Measurements from ENCODE around the gene TTBK2.
A peak's percentile ranks its signal among the peaks of the same experiment; 100 is the strongest.

Gene TTBK2

DNA sequence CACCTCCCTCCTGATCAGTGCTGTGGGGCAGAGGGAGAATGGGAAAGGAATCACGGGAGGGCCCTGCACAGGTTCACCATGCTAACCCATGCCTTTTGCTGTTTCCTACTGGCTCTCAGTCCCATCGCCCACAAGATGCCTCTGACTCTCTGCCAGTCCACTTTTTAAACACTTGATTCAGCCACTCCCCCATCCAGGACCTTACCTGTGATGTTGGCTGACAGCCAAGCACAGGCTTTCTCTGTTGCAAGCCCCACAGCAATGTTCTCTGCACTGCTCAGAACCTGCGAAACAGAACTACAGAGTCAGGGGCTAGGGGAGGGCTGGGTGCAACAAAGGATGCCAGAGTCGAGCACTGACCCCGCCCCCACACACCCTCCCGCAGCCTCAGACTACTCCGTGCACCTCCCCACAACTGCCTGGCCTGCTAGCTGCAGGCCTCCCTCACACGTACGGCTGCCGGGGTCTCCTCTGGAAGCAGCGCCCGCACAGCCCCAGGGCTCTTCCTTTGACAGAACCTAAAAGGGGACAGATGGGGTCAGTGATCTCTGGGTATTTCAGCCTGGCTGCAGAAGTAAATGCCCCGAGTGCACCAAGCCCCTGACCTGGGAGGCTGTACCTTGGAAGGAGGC lies 192.7 kb downstream of the TTBK2 start:
- DNase-seq (ENCODE audit: low read depth), result no peak

DNA sequence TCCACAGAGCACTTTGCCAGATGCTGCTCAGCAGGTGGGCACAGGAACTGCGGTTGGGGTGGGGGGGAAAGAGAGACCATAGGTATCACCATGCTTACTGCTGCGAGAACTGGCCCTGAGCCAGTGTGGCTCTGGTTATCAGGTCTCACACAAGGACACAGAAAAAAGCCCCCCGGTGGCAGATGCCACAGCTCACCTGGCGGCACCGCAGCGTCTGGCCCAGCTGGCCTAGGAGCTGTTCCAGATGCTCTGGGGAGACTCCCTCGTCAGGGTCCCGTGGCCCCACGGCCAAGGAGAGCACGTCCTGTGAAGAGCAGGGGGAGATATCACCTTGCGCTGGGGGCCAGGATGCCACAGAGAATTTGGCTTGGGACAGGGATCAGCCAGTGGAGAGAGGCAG lies 194.5 kb downstream of the TTBK2 start:
- DNase-seq (ENCODE audit: low read depth), result no peak

DNA sequence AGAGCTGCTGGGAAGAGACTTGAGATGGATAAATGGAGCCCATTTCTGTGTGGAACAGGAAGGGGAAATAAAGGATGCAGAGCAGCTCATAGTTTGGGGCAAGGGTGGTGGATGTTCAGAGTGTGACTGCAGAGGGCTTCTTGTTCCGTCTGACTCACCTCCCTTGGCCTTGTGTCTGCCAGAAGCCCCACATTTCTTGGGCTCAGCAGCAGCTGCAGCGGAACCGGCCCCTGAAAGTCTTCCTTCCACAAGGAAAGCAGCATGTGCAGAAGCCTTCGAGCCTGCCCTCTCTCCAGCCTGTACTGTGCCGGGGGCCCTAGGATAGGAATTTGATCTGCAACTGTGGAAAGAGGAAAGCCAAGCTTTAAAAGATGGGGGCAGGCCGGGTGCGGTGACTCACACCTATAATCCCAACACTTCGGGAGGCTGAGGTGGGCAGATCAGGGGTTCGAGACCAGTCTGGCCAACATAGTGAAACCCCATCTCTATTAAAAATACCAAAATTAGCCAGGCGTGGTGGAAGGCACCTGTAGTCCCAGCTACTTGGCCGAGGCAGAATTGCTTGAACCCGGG lies 195.2 kb downstream of the TTBK2 start:
- DNase-seq (ENCODE audit: low read depth), result no peak

DNA sequence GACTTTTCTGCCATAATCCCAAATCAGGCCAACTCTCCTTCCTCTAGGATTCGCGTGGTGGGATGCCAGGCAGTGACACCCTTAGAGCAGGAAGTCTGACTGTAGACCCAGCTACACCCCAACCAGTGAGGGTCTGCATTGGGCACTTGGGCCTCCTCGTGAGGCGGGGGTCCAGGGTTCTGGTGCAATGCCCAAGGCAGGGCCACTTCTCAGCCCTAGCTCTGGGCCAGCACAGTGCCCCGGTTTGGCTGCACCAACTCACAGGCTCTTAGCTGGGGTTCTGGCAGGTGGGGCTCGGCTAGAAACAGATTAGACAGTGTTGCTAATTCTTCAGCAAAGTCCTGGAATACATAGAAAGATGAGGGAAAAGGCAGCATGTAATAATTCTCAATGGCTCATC lies 196.3 kb downstream of the TTBK2 start:
- no peak for DNase-seq (ENCODE audit: low read depth)

DNA sequence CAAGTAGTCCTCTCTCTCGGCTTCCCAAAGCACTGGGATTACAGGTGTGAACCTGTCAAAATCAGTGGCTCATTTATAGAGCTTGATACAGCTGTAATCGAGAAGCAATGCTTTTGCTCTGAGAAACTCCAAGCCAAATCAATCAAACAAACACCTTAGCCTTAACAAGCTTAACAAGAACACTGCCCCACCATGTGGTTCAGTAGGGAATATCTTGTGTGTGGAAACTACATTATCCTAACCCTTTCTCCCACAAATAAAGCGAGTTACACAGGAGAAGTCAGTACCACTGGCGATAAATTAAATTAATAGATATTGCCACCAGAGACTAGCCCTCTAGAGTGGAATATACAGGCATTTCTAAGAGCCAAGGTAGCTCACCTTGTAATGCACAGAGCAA lies 197.5 kb downstream of the TTBK2 start:
- no peak for DNase-seq (ENCODE audit: low read depth)

DNA sequence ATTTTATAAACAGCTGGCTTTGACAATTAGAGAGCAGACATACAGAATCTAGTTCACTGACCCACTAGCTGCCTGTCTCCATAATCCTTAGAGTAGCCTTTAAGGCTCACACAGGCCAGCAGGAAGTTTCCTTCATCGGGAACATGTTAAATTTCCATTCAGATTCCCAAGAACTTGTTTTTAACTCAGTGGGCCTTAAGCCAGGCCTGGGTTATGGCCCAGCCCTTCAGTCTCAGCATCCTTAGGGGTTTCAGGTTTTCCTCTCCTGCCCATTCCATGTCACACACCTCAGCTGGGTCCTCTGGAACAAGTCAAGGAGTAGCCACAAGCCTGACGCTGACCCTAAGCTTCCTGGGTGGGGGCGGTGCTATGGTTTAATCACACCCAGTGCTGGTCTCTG lies 198.7 kb downstream of the TTBK2 start:
- DNase-seq (ENCODE audit: low read depth), result no peak

DNA sequence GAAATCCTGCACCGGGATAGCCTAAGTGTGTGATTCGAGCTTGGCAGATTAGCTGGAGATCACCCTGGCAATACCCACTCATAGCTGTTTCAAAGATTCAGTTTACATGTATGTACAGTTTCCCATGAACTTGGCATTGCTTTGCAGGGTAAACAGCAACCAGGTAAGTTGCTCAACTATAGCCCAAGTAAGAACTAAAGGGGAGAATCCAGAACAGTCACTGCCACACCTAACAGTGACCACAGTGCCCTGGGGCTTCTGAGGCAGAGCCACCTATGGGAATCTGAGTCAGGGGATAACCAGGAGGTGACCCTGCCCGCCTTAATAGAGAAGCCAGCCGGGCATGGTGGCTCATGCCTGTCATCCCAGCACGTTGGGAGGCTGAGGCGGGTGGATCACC lies 199.6 kb downstream of the TTBK2 start:
- DNase-seq (ENCODE audit: low read depth), result no peak

DNA sequence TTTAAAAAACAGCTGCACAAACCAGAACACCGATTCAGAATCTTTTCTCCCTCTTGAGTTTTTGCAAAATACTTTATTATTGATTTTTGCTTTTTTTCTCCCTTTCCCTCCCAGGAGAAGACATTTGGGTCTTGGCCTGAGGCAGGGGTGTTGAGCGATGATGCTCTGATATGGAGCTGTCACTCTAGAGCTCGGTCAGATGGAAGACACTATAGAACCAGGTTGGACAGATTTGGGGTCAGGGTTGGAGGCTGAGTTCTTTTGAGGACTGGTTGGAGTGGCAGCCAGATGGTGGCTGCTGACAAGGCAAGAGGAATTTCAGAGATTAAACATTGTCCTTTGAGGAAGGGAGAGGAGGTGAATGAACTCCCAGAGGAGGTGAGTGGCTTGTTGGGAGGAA lies 200.5 kb downstream of the TTBK2 start:
- DNase-seq (ENCODE audit: low read depth), result no peak

DNA sequence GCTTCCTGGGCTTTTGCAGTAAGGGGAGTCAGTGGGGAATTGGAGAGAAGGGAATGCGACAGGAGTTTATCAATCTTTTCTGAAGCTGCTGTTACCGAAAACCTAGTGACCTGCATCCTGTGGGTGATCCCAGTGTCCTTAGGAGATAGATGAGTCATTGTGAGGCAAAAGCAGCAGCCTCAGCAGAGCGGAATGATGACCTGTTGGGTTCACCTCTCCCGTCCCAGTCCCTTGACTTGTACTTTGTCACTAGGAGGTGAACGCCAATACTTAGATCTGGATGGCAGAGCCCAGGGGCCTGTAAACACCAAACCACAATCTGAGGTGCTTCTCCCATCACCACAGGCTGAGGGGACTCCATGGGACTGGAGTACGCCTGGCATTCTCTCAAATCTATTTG lies 201.5 kb downstream of the TTBK2 start:
- no peak for DNase-seq (ENCODE audit: low read depth)

DNA sequence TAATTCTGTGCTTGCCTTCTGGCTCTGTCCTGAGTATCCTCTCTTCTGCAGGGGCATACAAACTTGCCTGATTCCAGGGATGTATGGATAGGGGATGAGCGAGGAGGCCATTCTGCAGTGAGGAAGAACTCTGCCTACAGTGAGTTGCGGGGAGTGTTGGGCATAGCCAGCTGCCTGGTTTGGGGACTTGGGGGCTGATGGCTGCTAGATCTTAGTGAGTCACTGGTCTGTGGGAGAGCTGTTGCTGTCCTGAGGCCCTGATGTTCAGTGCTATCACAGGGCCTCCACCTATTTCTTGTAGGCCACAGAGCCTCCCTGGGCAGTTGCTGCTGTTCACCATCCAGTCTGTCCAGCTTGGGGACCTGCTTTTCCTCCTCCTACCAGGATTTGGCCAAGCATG lies 204.0 kb downstream of the TTBK2 start:
- no peak for DNase-seq (ENCODE audit: low read depth)

DNA sequence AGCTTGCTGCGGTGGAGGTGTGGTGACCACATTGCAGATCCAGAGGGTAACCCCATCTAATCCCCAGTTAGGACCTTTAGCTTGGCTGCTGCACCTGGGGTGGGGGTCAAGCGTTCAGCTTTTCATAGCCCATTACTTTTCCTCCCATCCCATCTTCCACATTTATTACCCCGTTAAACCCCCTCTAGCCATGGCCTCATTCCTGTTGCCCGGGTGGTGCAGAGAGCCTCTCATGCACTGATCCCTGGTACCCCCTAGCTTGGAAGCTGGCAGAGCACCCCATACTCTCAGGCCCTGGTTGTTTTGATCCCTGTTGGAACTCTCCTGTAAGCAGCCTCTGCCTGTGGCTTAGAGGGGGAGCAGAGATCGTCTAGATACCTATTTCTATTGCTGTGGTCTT lies 204.5 kb downstream of the TTBK2 start:
- DNase-seq (ENCODE audit: low read depth), result no peak

DNA sequence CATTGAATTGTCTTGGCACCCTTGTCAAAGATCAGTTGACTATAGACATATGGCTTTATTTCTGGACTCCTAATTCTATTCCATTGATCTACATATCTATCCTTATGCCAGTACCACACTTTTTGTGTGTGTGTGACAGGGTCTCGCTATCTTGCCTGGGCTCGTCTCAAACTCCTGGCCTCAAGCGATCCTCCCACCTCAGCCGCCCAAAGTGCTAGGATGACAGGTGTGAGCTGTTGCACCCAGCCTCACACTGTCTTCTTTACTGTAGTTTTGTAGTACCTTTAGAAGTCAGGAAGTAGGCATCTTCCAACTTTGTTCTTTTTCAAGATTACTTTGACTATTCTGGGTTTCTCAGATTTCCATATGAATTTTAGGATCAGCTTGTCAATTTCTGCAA lies 208.0 kb downstream of the TTBK2 start:
- DNase-seq (ENCODE audit: low read depth), result no peak

DNA sequence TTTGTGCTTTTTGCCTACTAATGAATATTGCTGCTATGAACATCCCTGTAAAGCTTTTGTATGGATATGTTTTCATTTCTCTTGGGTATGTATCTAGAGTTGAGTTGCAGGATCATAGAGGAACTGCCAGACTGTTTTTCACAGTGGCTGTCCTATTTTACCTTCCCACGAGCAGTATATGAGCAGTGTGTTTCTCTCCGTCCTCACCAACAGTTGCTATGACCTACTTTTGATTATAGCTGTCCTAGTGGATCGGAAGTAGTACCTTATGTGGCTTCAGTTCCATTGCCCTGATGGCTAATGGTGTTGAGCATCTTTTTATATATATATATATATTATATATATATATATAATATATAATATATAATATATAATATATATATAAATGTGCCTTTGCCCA lies 208.8 kb downstream of the TTBK2 start:
- DNase-seq (ENCODE audit: low read depth), result no peak

DNA sequence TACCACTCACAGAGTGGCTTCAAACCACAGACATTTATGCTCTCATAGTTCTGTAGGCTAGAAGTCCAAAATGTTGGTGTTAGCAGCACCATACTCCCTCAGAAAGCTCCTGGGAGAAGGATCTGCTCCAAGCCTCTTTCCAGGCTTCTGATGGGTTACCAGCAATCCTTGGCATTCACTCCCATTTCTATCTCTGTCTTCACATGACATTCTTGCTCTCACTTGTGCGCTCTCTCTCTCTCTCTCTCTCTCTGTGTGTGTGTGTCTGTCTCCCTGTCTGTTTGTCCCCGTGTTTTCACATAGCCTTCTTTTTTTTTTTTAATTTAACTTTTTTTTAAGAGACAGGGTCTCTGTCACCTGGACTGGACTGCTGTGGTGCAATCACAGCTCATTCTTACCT lies 209.9 kb downstream of the TTBK2 start:
- DNase-seq (ENCODE audit: low read depth), result no peak

DNA sequence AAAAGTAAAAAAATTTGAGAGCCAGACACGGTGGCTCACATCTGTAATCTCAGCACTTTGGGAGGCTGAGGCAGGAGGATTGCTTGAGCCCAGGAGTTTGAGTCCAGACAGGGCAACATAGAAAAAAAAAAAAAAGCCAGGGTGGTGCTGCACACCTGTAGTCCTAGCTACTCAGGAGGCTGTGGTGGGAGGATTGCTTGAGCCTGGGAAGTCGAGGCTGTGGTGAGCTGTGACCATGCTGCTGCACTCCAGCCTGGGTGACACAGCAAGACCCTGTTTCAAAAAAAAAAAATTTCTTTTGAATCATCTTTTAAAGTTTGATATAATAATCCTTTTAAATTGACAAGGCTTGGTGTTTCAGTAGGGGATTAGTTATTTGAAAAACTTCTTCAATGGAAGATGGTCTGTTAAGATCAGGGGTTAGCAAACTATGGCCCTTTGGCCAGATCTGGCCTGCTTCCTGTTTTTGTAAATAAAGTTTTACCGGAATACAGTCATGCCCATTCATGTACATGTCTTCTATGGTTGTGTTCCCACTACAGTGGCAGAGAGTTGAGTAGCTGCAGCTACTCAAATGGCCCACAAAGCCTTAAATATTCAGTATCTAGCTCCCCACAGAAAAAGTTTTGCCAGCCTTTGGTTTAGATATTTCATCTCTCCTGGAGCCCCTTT lies 212.6 kb downstream of the TTBK2 start:
- no peak for DNase-seq (ENCODE audit: low read depth)

DNA sequence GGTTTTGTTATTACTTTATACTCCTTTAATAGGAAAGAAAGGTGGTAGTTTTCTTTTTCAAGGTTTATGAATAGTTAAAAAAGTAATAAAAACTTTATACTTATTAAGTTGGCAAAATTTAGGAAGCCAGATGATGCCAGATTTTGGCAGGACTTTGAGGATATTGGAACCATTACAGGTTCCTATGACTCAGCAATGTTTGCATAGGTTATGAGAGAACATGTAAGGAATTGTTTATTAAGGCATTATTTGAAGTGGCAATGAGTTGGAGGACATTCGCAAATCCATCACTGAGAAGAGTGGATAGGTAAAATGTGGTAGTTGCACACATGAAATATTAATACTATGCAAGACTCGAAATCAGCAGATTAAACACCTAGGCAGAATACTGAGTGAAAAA lies 213.5 kb downstream of the TTBK2 start:
- no peak for DNase-seq (ENCODE audit: low read depth)

DNA sequence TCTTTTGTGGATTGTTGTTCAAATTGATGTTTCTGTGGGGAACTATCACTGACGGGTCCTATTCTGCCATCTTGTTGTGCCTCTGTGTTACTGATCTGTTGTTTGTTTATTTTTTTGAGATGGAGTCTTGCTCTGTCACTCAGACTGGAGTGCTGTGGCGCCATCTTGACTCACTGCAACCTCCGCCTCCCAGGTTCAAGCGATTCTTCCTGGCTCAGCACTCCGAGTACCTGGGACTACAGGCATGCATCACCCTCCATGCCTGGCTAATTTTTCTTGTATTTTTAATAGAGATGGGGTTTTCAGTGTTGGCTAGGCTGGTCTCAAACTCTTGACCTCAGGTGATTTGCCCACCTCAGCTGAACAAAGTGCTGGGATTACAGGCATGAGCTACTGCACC lies 215.2 kb downstream of the TTBK2 start:
- DNase-seq (ENCODE audit: low read depth), result no peak

DNA sequence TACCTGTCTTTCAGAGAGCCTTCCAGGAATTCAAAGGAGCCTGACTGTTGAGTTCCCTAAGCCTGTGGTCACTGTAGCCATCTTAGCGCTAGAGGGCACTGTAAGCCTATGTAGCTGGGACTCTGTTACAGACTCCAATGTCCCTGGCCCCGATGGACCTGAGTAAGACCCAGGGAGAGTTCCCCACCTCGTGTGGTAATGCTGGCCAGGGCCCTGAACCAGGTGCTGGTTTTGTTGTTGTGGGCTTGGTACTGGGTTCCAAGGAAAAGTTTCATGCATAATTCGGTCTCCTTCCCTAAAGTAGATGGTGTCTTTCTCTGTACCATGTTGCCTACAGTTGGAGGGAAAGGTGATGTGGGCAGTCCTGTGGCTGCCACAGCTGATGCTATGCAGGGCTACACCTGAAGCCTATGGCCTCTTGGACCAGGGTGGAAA lies 216.1 kb downstream of the TTBK2 start:
- DNase-seq (ENCODE audit: low read depth), result peak; percentile 31

DNA sequence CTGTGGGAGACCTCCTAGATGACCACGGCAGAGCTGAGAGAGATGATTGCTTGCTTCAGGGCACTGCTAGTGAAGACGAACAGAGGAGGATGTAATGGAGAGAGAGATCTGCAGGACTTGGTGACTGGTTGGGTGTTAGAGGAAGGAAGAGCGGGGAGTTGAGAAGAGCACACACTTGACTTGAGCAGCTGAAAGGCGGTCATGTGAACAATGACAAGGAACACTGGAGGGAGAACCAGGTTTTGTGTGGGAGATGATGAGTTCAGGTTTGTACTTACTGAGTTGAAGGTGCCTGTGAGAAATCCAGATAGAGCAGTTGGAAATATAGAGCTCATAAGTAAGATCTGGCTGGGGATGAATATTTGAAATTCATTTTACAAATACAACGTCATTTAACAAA lies 224.0 kb downstream of the TTBK2 start:
- no peak for DNase-seq (ENCODE audit: low read depth)

DNA sequence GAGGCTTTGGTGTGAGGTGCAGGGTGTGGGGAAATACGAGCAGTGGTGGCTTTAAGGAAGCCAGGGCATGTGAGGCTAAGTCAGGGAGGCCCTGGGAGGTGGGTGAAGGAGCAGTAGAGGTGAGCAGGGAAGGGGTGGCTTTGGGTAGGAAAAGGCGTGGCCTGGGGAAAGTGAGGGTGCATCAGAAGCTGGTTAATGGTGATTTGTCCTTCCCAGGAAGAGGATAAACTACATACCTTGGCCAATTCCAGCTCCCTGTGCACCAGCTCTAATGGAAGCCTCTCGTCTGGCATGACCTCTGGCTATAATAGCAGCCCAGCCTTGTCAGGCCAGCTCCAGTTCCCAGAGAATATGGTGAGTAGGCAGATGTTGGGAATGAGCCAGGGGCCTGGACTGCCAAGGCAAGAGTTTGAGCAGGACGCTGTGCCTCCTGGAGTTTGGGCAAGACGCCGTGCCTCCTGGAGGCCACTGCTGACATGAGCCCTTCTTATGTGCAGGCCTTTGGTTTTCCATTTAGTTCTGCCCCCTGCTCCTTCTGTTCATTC lies 225.0 kb downstream of the TTBK2 start:
- no peak for DNase-seq (ENCODE audit: low read depth)

DNA sequence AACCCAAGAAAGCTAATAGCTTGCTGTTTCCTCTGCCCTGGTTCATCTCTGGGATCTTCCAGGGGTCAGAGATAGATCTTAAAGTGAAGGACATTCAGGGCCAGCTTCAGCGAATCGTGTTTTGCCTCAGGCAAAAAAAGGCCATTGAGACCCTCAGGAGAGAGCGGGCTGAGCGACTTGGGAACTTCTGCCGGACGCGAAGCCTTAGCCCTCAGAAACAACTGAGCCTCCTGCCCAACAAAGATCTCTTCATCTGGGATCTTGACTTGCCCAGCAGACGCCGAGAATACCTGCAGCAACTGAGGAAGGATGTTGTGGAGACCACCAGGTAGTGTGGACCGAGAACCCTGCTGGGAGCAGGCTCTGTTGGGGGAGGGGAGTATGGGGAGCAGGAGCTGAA lies 226.2 kb downstream of the TTBK2 start:
- no peak for DNase-seq (ENCODE audit: low read depth)

DNA sequence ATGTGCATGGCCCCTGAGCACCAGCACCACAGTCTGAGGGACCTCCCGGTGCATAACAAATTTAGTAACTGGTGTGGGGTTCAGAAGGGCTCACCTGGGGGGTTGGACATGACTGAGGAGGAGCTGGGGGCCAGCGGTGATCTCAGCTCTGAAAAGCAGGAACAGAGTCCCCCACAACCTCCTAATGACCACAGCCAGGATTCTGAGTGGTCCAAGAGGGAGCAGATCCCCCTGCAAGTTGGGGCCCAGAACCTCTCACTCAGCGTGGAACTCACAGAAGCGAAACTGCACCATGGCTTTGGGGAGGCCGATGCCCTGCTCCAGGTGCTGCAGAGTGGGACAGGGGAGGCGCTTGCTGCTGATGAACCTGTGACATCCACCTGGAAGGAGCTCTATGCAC lies 226.6 kb downstream of the TTBK2 start:
- DNase-seq (ENCODE audit: low read depth), result no peak

DNA sequence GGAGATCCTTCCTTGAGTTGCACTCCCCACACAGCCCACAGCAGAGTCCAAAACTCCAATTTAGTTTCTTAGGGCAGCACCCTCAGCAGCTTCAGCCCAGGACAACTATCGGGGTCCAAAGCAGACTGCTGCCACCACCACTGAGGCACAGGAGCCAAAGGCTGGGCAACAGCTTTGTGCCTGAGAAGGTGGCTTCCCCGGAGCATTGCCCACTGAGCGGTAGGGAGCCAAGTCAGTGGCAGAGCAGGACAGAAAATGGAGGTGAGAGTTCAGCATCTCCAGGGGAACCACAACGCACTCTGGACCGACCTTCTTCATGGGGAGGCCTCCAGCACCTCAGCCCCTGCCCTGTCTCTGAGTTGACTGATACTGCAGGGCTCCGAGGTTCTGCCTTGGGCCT lies 227.1 kb downstream of the TTBK2 start:
- DNase-seq (ENCODE audit: low read depth), result no peak

DNA sequence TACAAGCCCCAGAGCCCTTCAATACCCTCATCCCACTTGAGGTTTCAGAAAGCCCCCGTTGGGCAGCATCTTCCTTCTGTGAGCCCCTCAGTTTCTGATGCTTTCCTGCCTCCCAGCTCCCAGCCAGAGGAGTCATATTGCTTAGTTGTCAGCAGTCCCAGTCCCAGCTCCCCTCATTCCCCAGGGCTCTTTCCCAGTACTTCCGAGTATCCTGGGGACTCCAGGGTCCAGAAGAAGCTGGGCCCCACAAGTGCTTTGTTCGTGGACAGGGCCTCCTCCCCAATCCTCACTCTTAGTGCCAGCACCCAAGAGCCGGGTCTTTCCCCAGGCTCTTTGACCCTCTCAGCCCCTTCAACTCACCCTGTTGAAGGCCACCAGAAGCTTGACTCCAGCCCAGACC lies 227.6 kb downstream of the TTBK2 start:
- DNase-seq (ENCODE audit: low read depth), result no peak
